Caco-2 (cell line): Measurements from ENCODE around the gene C1orf105. TPM values are rescaled to one million over a fixed set of nuclear protein-coding genes. Genes with fewer than 3 reads are reported as not detected.
A peak's percentile ranks its signal among the peaks of the same experiment; 100 is the strongest.

ENCODE experiments used
- BruUV-seq: library from RNA; stranded (reverse); fragments of 400-500 nt; replicated peaks from 2 replicates; lab custom pipeline; 2021; lab: Mats Ljungman, UMichigan
- CTCF ChIA-PET: fragments of 300-600 bp; sonication (Branson Sonifier 250); formaldehyde crosslinking; loops from one replicate; lab custom pipeline; 2022; ENCODE audit warnings: antibody characterized with exemption; lab: Charles Lee
- POLR2A ChIA-PET: fragments of 300-600 bp; sonication (Branson Sonifier 250); formaldehyde crosslinking; loops from one replicate; lab custom pipeline; 2022; ENCODE audit warnings: antibody characterized with exemption; lab: Charles Lee
- DNase-seq, 2 experiments: peaks; one replicate each; pipeline versions ENCODE4 v3.0.0 to v3.0.0-alpha.2; 2020 to 2022
- H3K27me3 ChIP-seq: replicated peaks from 2 replicates; pipeline ENCODE4 v1.6.0; 2011; ENCODE audit warnings: low read length; ENCODE audit not compliant: control insufficient read depth, insufficient read depth
- H3K36me3 ChIP-seq: 2 replicates; pipeline ENCODE4 v1.5.1; 2011; ENCODE audit warnings: low read length; ENCODE audit not compliant: control insufficient read depth, insufficient read depth
- H3K4me1 ChIP-seq: fragments of 250-450 bp; sonication (Bioruptor Pico); 2 replicates; pipeline ENCODE4 v1.5.1; 2020; ENCODE audit warnings: mild to moderate bottlenecking
- H3K4me3 ChIP-seq: 2 replicates; pipeline ENCODE4 v1.5.1; 2011; ENCODE audit warnings: low read depth, mild to moderate bottlenecking, control low read depth, low read length
- H3K9me3 ChIP-seq: fragments of 250-450 bp; sonication (Bioruptor Pico); 2 replicates; pipeline ENCODE4 v1.5.1; 2020; ENCODE audit warnings: mild to moderate bottlenecking, moderate library complexity
- H3K27ac Mint-ChIP-seq: one replicate; pipeline ENCODE4 v1.8.0; 2022; ENCODE audit warnings: mixed read lengths; ENCODE audit not compliant: unreplicated experiment
- H3K27me3 Mint-ChIP-seq: one replicate; pipeline ENCODE4 v1.8.0; 2022; ENCODE audit warnings: mixed read lengths; ENCODE audit not compliant: insufficient read depth, unreplicated experiment
- H3K36me3 Mint-ChIP-seq: one replicate; pipeline ENCODE4 v1.8.0; 2022; ENCODE audit warnings: mild to moderate bottlenecking, mixed read lengths; ENCODE audit not compliant: insufficient read depth, unreplicated experiment
- H3K4me1 Mint-ChIP-seq: one replicate; pipeline ENCODE4 v1.8.0; 2022; ENCODE audit warnings: low read depth, mixed read lengths; ENCODE audit not compliant: unreplicated experiment
- H3K4me3 Mint-ChIP-seq: one replicate; pipeline ENCODE4 v1.8.0; 2022; ENCODE audit warnings: mild to moderate bottlenecking, moderate library complexity, mixed read lengths; ENCODE audit not compliant: unreplicated experiment
- H3K9me3 Mint-ChIP-seq: one replicate; pipeline ENCODE4 v1.8.0; 2022; ENCODE audit warnings: mixed read lengths; ENCODE audit not compliant: unreplicated experiment
- CTCF ChIP-seq, 2 experiments: fragments of 200-600 bp in 1 of 2; IDR thresholded peaks; 1 replicate in 1 of 2; 2 replicates in 1 of 2; pipeline versions ENCODE4 v1.5.1 to v1.8.0; 2011 to 2022; ENCODE audit warnings: antibody characterized with exemption in 1 of 2, control low read depth in 1 of 2, inconsistent platforms in 1 of 2, low read depth in 1 of 2, low read length in 1 of 2, mild to moderate bottlenecking in 1 of 2, moderate library complexity in 1 of 2; ENCODE audit not compliant: insufficient read depth in 1 of 2, severe bottlenecking in 1 of 2, unreplicated experiment in 1 of 2
- intact Hi-C: fragments of 100-400 bp; cut with micrococcal nuclease; formaldehyde crosslinking; loops from one replicate; pipeline ENCODE4 v1.10.0; 2022; ENCODE audit not compliant: unreplicated experiment
- total RNA-seq: library from RNA; stranded (reverse); gene quantifications from 2 replicates; pipeline ENCODE4 v1.2.3, GENCODE V29; 2022

C1orf105 gene
- total RNA-seq, 1 experiment from 2014 or later: 0.82 TPM

- Histone ChIP-seq H3K36me3 (no peaks in the 10 kb centered on the region), H3K4me1 (peaks cover 38% of the 10 kb centered on the region), H3K4me3 (no peak overlapping the region), H3K9me3 (no peaks in the 10 kb centered on the region), H3K27me3 (no peaks in the 10 kb centered on the region)
- no peak for DNase-seq
- peak overlapping the region; percentile 2 for H3K27ac Mint-ChIP-seq
- no peaks in the 10 kb centered on the region for H3K27me3 Mint-ChIP-seq
- peaks cover 37% of the 10 kb centered on the region for H3K4me1 Mint-ChIP-seq
- intact Hi-C loops: loop anchor here (1.0 kb wide), 1 partner anchor 9 kb away; no protein-coding TSS in a partner anchor
- H3K9me3 Mint-ChIP-seq: peaks cover 16% of the 10 kb centered on the region
- ChIA-PET CTCF (interaction anchor here (0.7 to 1.9 kb wide), 3 partner anchors 9 to 73 kb away, joined by 3 to 8 read pairs (median 5); partner anchors contain the start of gene SUCO), POLR2A (interaction anchor here (1.3 to 1.8 kb wide), 2 partner anchors 9 to 11 kb away, joined by 5 to 7 read pairs; no protein-coding TSS in a partner anchor)
- no peak for TF ChIP-seq CTCF (IDR thresholded peaks at IDR 0.05; ENCODE audit: insufficient read depth in 1 of 2, low read depth in 1 of 2, low read length in 1 of 2, severe bottlenecking in 1 of 2, unreplicated experiment in 1 of 2)
- H3K36me3 Mint-ChIP-seq: no peaks in the 10 kb centered on the region
- no peak overlapping the region for H3K4me3 Mint-ChIP-seq
- BruUV-seq: no TSS peak
Observed at GRCh38 chr1:172460177-172460576, 39.7 kb downstream of the C1orf105 start.

GRCh38 chr1:172460887-172461315, 40.4 kb downstream of the C1orf105 start:
- H3K27me3 Mint-ChIP-seq: no peaks in the 10 kb centered on the region
- intact Hi-C loops: loop anchor here (1.0 kb wide), 1 partner anchor 10 kb away; no protein-coding TSS in a partner anchor
- no peaks in the 10 kb centered on the region for H3K36me3 Mint-ChIP-seq
- Histone ChIP-seq H3K36me3 (no peaks in the 10 kb centered on the region), H3K4me1 (peaks cover 41% of the 10 kb centered on the region), H3K4me3 (no peak overlapping the region), H3K27me3 (no peaks in the 10 kb centered on the region), H3K9me3 (no peaks in the 10 kb centered on the region)
- BruUV-seq: no TSS peak
- H3K4me1 Mint-ChIP-seq: peaks cover 41% of the 10 kb centered on the region
- ChIA-PET POLR2A (interaction anchor here (0.8 to 1.8 kb wide), 3 partner anchors 10 to 72 kb away, joined by 4 to 7 read pairs (median 5); partner anchors contain the start of gene SUCO), CTCF (interaction anchor here (1.5 to 1.9 kb wide), 2 partner anchors 10 to 72 kb away, joined by 5 to 8 read pairs; partner anchors contain the start of gene SUCO)
- no peak for TF ChIP-seq CTCF (IDR thresholded peaks at IDR 0.05; ENCODE audit: insufficient read depth in 1 of 2, low read depth in 1 of 2, low read length in 1 of 2, severe bottlenecking in 1 of 2, unreplicated experiment in 1 of 2)
- peaks cover 16% of the 10 kb centered on the region for H3K9me3 Mint-ChIP-seq
- H3K27ac Mint-ChIP-seq: no peak overlapping the region
- H3K4me3 Mint-ChIP-seq: no peak overlapping the region
- DNase-seq: no peak

GRCh38 chr1:172465617-172466016, 45.1 kb downstream of the C1orf105 start:
- Mint-ChIP-seq H3K4me3 (no peak overlapping the region), H3K4me1 (peaks cover 48% of the 10 kb centered on the region), H3K9me3 (no peaks in the 10 kb centered on the region), H3K27me3 (no peaks in the 10 kb centered on the region), H3K27ac (no peak overlapping the region), H3K36me3 (peaks cover 15% of the 10 kb centered on the region)
- BruUV-seq: no TSS peak
- TF ChIP-seq CTCF (IDR thresholded peaks at IDR 0.05; ENCODE audit: insufficient read depth in 1 of 2, low read depth in 1 of 2, low read length in 1 of 2, severe bottlenecking in 1 of 2, unreplicated experiment in 1 of 2): no peak
- no peaks in the 10 kb centered on the region for H3K9me3 ChIP-seq
- H3K36me3 ChIP-seq: no peaks in the 10 kb centered on the region
- H3K27me3 ChIP-seq: no peaks in the 10 kb centered on the region
- POLR2A ChIA-PET: interaction anchor here (1.5 kb wide), 1 partner anchor 67 kb away, joined by 3 read pairs; no protein-coding TSS in a partner anchor
- peaks cover 68% of the 10 kb centered on the region for H3K4me1 ChIP-seq
- intact Hi-C loops: no loop called here
- CTCF ChIA-PET: no interaction called here
- H3K4me3 ChIP-seq: no peak overlapping the region
- DNase-seq: no peak
